T1000 (cell line): ENCODE data around the gene SLC13A1.

ENCODE experiments used
- DNase-seq: peaks from one replicate; lab custom pipeline; 2025; ENCODE audit warnings: mixed read lengths; lab: John Stamatoyannopoulos, UW

Gene SLC13A1

GRCh38 chr7:123198111-123198510, 1.7 kb downstream of the SLC13A1 start:
- DNase-seq = no peak

DNA sequence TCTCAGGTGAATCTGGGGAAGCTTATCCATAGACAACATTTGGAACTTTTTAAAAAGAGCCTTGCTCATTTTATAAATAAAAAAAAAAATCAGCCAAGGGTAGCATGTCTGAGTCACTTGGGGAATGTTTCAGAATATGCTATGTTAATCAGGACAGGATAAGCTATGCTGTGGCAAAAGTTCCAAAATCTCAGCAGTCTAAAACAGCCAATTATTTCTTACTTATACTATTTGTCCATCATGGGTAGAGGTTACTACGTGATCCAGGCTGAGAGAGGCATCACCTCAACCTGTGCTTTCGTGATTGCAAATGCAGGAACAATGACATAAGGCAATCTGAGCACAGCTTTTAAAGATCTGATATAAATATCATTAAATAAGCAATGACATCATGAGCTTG, 6.5 kb downstream of the SLC13A1 start:
- DNase-seq = no peak

- no peak for DNase-seq
Observed at GRCh38 chr7:123191132-123191531, 8.6 kb downstream of the SLC13A1 start.

GRCh38 chr7:123190109-123190831, 9.5 kb downstream of the SLC13A1 start:
- DNase-seq = no peak

DNA sequence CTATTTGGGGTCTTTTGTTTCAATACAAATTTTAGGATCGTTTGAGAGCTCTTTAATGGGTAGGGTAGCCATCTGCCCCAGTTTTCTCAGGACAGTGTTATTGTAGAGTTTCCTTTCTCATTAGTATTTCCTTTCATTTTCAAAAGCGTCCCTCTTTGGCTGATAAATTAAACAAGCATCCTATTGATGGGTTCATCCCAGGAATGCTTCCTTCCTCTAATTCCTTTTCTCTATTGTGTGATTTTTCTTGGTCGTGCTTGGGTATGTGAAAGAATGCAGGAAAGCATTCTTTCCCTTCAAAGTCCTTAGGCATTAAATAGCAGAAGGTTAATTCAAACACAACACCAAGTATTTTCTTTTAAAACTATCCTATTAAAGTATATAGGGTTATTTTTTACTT, 14.0 kb downstream of the SLC13A1 start:
- no peak for DNase-seq

GRCh38 chr7:123184271-123184670, 15.5 kb downstream of the SLC13A1 start:
- DNase-seq = no peak

GRCh38 chr7:123183431-123183830, 16.3 kb downstream of the SLC13A1 start:
- no peak for DNase-seq

GRCh38 chr7:123177442-123177841, 22.3 kb downstream of the SLC13A1 start:
- DNase-seq = no peak

DNA sequence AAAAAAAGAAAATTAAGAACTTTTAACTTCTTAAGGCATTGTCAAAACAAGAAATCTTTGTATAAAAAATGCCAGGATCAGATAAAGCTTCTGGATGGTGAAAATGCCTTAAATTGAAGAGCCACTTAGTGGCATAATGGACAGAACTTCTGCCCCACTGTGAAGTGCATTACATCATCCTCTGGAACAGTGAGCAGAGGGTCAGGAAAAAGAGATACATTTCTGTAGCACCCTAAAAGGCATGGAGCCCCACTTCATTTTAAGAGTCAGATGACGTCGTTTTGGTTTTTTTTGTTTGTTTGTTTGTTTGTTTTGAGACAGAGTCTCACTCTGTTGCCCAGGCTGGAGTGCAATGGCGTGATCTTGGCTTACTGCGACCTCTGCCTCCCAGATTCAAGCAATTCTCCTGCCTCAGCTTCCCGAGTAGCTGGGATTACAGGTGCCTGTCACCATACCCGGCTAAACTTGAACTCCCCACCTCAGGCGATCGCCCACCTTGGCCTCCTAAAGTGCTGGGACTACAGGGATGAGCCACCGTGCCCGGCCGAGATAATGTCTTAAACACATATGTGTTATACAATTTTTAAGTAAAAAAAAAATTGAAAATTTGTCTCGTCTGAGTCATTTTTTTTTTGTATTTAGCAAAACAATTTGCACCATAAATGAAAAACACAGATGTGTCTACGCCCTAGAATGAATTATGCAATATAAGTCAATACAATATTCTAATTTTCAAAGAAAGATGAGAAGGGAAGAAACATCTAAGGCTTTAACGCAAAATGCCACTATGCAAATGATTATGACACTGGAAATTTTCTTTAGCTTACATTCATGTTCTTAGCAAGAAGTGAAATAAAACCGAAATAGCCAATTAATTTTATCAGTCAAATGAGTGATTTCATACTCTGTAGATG, 29.2 kb downstream of the SLC13A1 start:
- DNase-seq = no peak

DNA sequence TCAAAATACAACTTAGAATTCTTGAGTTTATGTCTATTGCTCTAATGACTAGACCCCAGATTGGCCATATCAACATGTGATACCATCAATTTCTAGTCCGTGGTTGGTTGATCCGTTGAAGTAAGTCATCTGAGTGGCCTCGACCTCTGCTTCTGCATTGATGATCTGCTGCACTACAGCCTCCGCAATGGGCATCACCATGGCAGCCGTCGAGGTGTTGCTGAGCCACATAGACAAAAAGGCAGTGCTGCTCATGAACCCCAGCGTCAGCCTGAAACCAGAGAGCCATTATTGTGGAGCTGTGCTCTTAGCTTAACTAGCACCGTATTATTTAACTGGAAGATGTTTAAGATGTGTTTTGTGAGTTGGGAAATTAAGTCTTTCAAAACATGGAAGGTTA, 30.7 kb downstream of the SLC13A1 start:
- no peak for DNase-seq

- no peak for DNase-seq
Observed at GRCh38 chr7:123157606-123158005, 42.2 kb downstream of the SLC13A1 start.

GRCh38 chr7:123155571-123155970, 44.2 kb downstream of the SLC13A1 start:
- no peak for DNase-seq

- DNase-seq = peak; percentile 32
Observed at GRCh38 chr7:123154231-123154860, 45.4 kb downstream of the SLC13A1 start.

DNA sequence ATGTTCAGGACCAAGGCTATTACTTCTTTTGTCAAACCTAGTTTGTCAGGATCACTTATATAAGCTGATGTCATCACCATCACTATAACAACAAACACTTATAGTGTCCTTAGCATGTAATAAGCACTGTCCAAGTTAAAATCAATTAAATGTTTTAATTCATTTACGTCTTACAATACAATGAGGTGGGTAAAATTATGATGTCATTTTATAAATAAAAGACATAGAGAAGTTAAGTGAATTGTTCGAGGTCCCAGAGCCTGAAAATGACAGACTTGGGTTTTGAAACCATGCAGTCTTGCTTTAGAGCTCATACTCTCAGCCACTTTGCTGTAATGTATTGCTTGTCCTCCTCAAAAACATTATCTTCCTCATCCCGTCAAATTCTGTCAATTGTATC, 48.3 kb downstream of the SLC13A1 start:
- no peak for DNase-seq

- DNase-seq = no peak
Observed at GRCh38 chr7:123148813-123149212, 51.0 kb downstream of the SLC13A1 start.

DNA sequence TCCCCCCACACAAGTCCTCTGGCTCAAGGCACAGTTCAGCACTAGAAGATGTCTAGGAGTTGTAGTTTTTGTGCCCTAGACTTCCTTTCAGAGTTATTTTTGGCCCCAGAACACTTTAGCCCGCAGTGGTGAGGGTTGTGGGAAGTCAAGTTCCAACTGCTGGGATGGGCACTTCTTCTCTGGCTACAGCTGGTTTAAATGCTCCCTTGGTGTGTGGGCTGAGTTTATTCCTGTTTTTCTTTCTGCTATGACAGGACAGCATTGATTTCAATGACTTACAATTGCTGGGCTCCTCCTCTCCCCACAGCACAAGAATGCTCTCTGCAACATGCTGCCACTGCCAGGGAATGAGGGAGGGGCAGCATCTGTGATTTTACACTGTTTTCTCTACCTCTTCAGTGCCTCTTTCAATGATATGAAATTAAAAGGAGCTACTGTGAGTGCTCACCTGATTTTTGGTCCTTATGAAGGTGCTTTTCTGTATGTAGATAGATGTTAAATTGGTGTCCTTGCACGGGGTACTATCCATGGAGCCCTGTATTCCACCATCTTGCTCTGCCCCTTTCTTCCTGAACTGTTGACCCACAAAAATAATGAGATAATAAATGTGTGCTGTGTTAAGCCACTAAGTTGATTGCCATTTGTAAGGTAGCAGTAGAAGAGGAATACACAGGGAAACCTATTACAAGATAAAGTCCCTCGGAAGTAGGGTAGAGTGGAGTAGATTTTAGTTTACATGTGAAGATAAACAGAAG, 56.3 kb downstream of the SLC13A1 start:
- DNase-seq = no peak

- no peak for DNase-seq
Observed at GRCh38 chr7:123140561-123140960, 59.2 kb downstream of the SLC13A1 start.

- DNase-seq = no peak
Observed at GRCh38 chr7:123135960-123136359, 63.8 kb downstream of the SLC13A1 start.

DNA sequence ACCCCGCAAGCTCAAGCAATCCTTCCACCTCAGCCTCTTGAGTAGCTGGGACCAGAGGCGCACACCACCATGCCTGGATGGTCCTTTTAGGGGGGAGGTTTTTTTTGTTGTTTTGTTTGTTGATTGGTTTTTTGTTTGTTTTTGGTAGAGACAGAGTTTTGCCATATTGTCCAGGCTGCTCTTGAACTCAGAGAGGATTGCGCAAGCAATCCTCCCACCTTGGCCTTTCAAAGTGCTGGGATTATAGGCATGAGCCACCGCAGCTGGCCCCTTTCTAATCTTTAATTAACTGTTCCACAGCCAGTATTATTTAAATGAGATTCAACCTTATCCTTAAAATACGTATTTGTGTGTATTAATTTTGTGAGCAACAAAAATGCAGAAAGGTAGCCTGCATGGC, 65.8 kb downstream of the SLC13A1 start:
- DNase-seq = no peak

DNA sequence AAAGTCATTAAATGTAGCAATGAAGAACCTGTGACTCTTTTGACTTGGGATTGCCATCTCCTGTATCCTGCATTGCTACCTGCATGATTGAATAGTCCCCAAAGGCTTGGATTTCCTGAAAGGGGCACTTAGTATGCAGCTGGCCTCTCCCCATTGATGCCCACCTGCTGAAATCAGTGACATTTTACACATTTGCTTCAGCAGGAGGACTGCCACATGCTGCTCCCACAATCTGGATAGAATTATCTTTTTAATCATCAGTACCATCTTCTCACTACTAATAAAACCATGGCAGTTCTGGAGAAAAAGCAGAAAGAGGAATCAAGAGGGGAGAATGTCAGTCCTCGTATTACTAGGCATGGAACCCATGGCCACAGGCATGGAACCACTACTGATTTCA, 67.8 kb downstream of the SLC13A1 start:
- no peak for DNase-seq

DNA sequence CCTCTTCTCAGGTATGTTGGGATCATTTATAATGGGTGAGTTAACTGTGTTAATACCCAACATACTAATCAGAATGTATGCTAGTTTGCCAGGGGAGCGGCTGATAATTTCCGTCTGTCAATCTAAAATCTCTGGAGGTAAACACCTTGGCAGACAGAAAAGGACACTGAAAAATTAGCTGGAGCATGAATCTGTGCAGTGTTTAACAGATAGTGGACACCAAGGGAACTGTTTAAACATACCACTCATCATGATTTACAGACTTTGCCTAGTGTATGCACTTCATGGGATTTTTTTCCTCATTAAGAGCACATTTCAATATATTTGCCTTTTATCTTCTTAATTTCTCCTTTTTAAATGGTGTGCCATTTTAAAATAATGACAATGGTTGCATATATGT, 68.2 kb downstream of the SLC13A1 start:
- no peak for DNase-seq

- no peak for DNase-seq
Observed at GRCh38 chr7:123131140-123131539, 68.6 kb downstream of the SLC13A1 start.
